ENCODE measurements around the gene RNF181.
"Not testable (repeated sequence)": the region's sequence is repeated elsewhere in the genome, so short reads cannot be mapped to it uniquely, and the experiment has no call there.

RNF181 gene

GRCh38 chr2:85595301-85596025, at the start of gene RNF181:
Gene RNF181 (plus strand): TSS chr2:85595745. CDS start chr2:85595764, 19 bp downstream.
- peak; percentile 96 for DNase-seq
- in situ Hi-C loops (cut with MboI; ENCODE audit: low pct_unique_long_range_greater_than_20kb, low sequenced_read_pairs) = no loop called here

GRCh38 chr2:85545780-85546240, 49.7 kb upstream of the RNF181 start:
- DNase-seq = peak; percentile 44
- in situ Hi-C loops (cut with MboI; ENCODE audit: low pct_unique_long_range_greater_than_20kb, low sequenced_read_pairs) = no loop called here

- DNase-seq = peak; percentile 51
- in situ Hi-C loops (cut with MboI; ENCODE audit: low pct_unique_long_range_greater_than_20kb, low sequenced_read_pairs) = no loop called here
Measured at GRCh38 chr2:85547089-85547858, 48.3 kb upstream of the RNF181 start.

GRCh38 chr2:85547859-85548607, 47.5 kb upstream of the RNF181 start:
- no peak for DNase-seq
- in situ Hi-C loops (cut with MboI; ENCODE audit: low pct_unique_long_range_greater_than_20kb, low sequenced_read_pairs) = no loop called here

- in situ Hi-C loops (cut with MboI; ENCODE audit: low pct_unique_long_range_greater_than_20kb, low sequenced_read_pairs) = no loop called here
- DNase-seq = no peak
Measured at GRCh38 chr2:85548608-85548900, 47.0 kb upstream of the RNF181 start.

GRCh38 chr2:85549095-85549494, 46.5 kb upstream of the RNF181 start:
- DNase-seq = no peak
- in situ Hi-C loops (cut with MboI; ENCODE audit: low pct_unique_long_range_greater_than_20kb, low sequenced_read_pairs) = no loop called here

GRCh38 chr2:85549826-85550225, 45.7 kb upstream of the RNF181 start:
- in situ Hi-C loops (cut with MboI; ENCODE audit: low pct_unique_long_range_greater_than_20kb, low sequenced_read_pairs) = no loop called here

GRCh38 chr2:85550486-85550885, 45.1 kb upstream of the RNF181 start:
- in situ Hi-C loops (cut with MboI; ENCODE audit: low pct_unique_long_range_greater_than_20kb, low sequenced_read_pairs) = no loop called here
- peak; percentile 82 for DNase-seq

More at GRCh38 chr2:85549826-85550225, 45.7 kb upstream of the RNF181 start:
- no peak for DNase-seq

GRCh38 chr2:85551698-85552678, 43.6 kb upstream of the RNF181 start:
- DNase-seq = peak; percentile 93
- in situ Hi-C loops (cut with MboI; ENCODE audit: low pct_unique_long_range_greater_than_20kb, low sequenced_read_pairs) = no loop called here

GRCh38 chr2:85553184-85553583, 42.4 kb upstream of the RNF181 start:
- DNase-seq = no peak
- in situ Hi-C loops (cut with MboI; ENCODE audit: low pct_unique_long_range_greater_than_20kb, low sequenced_read_pairs) = no loop called here

- in situ Hi-C loops (cut with MboI; ENCODE audit: low pct_unique_long_range_greater_than_20kb, low sequenced_read_pairs) = no loop called here
- no peak for DNase-seq
Measured at GRCh38 chr2:85554980-85555612, 40.4 kb upstream of the RNF181 start.

GRCh38 chr2:85557130-85557529, 38.4 kb upstream of the RNF181 start:
- DNase-seq = no peak
- in situ Hi-C loops (cut with MboI; ENCODE audit: low pct_unique_long_range_greater_than_20kb, low sequenced_read_pairs) = no loop called here

GRCh38 chr2:85558160-85558559, 37.4 kb upstream of the RNF181 start:
- in situ Hi-C loops (cut with MboI; ENCODE audit: low pct_unique_long_range_greater_than_20kb, low sequenced_read_pairs) = no loop called here
- no peak for DNase-seq

GRCh38 chr2:85560403-85560726, 35.2 kb upstream of the RNF181 start:
- in situ Hi-C loops (cut with MboI; ENCODE audit: low pct_unique_long_range_greater_than_20kb, low sequenced_read_pairs); DNase-seq: not testable (repeated sequence)

GRCh38 chr2:85560812-85561279, 34.7 kb upstream of the RNF181 start:
- in situ Hi-C loops (cut with MboI; ENCODE audit: low pct_unique_long_range_greater_than_20kb, low sequenced_read_pairs) = no loop called here

GRCh38 chr2:85561280-85562212, 34.0 kb upstream of the RNF181 start, which contains the start of gene GGCX:
Gene GGCX (minus strand): TSS chr2:85561493. CDS start chr2:85561428, 65 bp downstream.
- in situ Hi-C loops (cut with MboI; ENCODE audit: low pct_unique_long_range_greater_than_20kb, low sequenced_read_pairs) = no loop called here

More at GRCh38 chr2:85560812-85561279, 34.7 kb upstream of the RNF181 start:
- no peak for DNase-seq

GRCh38 chr2:85564144-85564563, 31.4 kb upstream of the RNF181 start:
- DNase-seq = peak; percentile 68
- in situ Hi-C loops (cut with MboI; ENCODE audit: low pct_unique_long_range_greater_than_20kb, low sequenced_read_pairs) = no loop called here

More at GRCh38 chr2:85561280-85562212, 34.0 kb upstream of the RNF181 start, which contains the start of gene GGCX:
- peak; percentile 95 for DNase-seq

Measured in KBM-7 (cell line).